Osteoblast (primary cell): ENCODE results near the gene WDR70. TPM values are rescaled to one million over a fixed set of nuclear protein-coding genes. Genes with fewer than 3 reads are reported as not detected.
"Not testable (repeated sequence)": the region's sequence is repeated elsewhere in the genome, so short reads cannot be mapped to it uniquely, and the experiment has no call there.

Experiments
- DNase-seq: peaks from one replicate; pipeline ENCODE4 v3.0.0; 2011; ENCODE audit warnings: low spot score, mixed read lengths; ENCODE audit not compliant: insufficient read length; ENCODE audit errors: missing footprints
- H2AFZ ChIP-seq: 2 replicates; pipeline ENCODE4 v1.6.0; 2011; ENCODE audit warnings: mild to moderate bottlenecking, low read length
- H3K27ac ChIP-seq: 2 replicates; pipeline ENCODE4 v1.5.1; 2011; ENCODE audit warnings: mild to moderate bottlenecking, low read depth, low read length, moderate library complexity
- H3K27me3 ChIP-seq: 2 replicates; pipeline ENCODE4 v1.6.0; 2012; ENCODE audit warnings: mild to moderate bottlenecking, control low read depth, inconsistent platforms, low read length, moderate library complexity; ENCODE audit not compliant: insufficient read depth
- H3K36me3 ChIP-seq: 2 replicates; pipeline ENCODE4 v1.5.1; 2011; ENCODE audit warnings: mild to moderate bottlenecking, low read length, control low read depth, moderate library complexity; ENCODE audit not compliant: insufficient read depth
- H3K4me1 ChIP-seq: 2 replicates; pipeline ENCODE4 v1.5.1; 2011; ENCODE audit warnings: mild to moderate bottlenecking, low read length, control low read depth, moderate library complexity; ENCODE audit not compliant: insufficient read depth
- H3K4me2 ChIP-seq: 2 replicates; pipeline ENCODE4 v1.6.0; 2011; ENCODE audit warnings: mild to moderate bottlenecking, low read length; ENCODE audit not compliant: insufficient read depth
- H3K4me3 ChIP-seq: fragments of 200-600 bp; sonication (generic); 3 replicates; pipeline ENCODE4 v1.5.1; 2012; ENCODE audit warnings: mild to moderate bottlenecking, low read length, inconsistent platforms; ENCODE audit not compliant: insufficient read depth
- H3K79me2 ChIP-seq: 2 replicates; pipeline ENCODE4 v1.6.0; 2012; ENCODE audit warnings: mild to moderate bottlenecking, low read length, control low read depth, inconsistent platforms; ENCODE audit not compliant: insufficient read depth
- H3K9me3 ChIP-seq: 2 replicates; pipeline ENCODE4 v1.5.1; 2011; ENCODE audit warnings: low read depth, low read length, control low read depth
- H4K20me1 ChIP-seq: 2 replicates; pipeline ENCODE4 v1.6.0; 2012; ENCODE audit warnings: mild to moderate bottlenecking, low read length, control low read depth; ENCODE audit not compliant: insufficient read depth
- total RNA-seq: library from RNA; depleted of rRNA; stranded (reverse); fragments of >200 nt; gene quantifications from 2 replicates; pipeline ENCODE4 v1.2.3, GENCODE V29; 2012
- TF ChIP-seq, protein P1 (sequence below): IDR thresholded peaks from 2 replicates; pipeline ENCODE4 v1.5.1; 2011; ENCODE audit warnings: mild to moderate bottlenecking, low read depth, low read length, moderate library complexity; ENCODE audit errors: extremely low read depth

The WDR70 gene
- total RNA-seq, 1 donor, result 32.2 TPM

- no peak overlapping the region for H3K4me3 ChIP-seq
- TF ChIP-seq, protein P1, sequence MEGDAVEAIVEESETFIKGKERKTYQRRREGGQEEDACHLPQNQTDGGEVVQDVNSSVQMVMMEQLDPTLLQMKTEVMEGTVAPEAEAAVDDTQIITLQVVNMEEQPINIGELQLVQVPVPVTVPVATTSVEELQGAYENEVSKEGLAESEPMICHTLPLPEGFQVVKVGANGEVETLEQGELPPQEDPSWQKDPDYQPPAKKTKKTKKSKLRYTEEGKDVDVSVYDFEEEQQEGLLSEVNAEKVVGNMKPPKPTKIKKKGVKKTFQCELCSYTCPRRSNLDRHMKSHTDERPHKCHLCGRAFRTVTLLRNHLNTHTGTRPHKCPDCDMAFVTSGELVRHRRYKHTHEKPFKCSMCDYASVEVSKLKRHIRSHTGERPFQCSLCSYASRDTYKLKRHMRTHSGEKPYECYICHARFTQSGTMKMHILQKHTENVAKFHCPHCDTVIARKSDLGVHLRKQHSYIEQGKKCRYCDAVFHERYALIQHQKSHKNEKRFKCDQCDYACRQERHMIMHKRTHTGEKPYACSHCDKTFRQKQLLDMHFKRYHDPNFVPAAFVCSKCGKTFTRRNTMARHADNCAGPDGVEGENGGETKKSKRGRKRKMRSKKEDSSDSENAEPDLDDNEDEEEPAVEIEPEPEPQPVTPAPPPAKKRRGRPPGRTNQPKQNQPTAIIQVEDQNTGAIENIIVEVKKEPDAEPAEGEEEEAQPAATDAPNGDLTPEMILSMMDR, result no peak
- no peaks in the 10 kb centered on the region for H3K9me3 ChIP-seq
- no peaks in the 10 kb centered on the region for H3K27me3 ChIP-seq
- no peaks in the 10 kb centered on the region for H3K4me1 ChIP-seq
- no peak overlapping the region for H2AFZ ChIP-seq
- no peak overlapping the region for H3K27ac ChIP-seq
- H3K36me3 ChIP-seq, result no peaks in the 10 kb centered on the region
- no peak for DNase-seq
- peaks cover 3% of the 10 kb centered on the region for H3K79me2 ChIP-seq
- peaks cover 11% of the 10 kb centered on the region for H4K20me1 ChIP-seq
- no peak overlapping the region for H3K4me2 ChIP-seq
Measured at GRCh38 chr5:37683072-37683471, 304.0 kb downstream of the WDR70 start.

DNA sequence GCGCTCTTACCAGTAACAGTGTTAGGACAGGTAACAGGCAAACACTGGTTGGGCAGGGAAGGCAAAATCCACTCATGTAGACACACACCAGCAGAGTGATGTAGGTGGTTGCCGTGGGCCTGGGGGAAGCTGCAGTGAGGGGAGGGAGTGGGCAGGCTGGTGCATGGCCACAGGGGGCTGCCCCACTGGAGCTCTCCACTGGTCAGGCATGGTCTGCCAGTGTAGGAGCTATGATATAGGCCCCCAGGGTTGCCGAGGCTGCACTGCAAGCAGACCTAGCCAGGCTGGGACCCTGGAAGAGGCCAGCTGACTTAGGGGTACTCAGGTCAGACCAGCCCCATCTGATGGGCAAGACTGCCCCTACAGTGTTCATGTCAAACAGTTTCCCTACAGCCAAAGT, 306.1 kb downstream of the WDR70 start:
- Histone ChIP-seq H2AFZ (no peak overlapping the region), H3K79me2 (peaks cover 3% of the 10 kb centered on the region), H3K4me1 (no peaks in the 10 kb centered on the region), H3K27ac (no peak overlapping the region), H3K36me3 (no peaks in the 10 kb centered on the region), H4K20me1 (peaks cover 11% of the 10 kb centered on the region), H3K4me3 (no peak overlapping the region), H3K9me3 (no peaks in the 10 kb centered on the region), H3K4me2 (no peak overlapping the region), H3K27me3 (no peaks in the 10 kb centered on the region)
- TF ChIP-seq, protein P1, result no peak
- no peak for DNase-seq

DNA sequence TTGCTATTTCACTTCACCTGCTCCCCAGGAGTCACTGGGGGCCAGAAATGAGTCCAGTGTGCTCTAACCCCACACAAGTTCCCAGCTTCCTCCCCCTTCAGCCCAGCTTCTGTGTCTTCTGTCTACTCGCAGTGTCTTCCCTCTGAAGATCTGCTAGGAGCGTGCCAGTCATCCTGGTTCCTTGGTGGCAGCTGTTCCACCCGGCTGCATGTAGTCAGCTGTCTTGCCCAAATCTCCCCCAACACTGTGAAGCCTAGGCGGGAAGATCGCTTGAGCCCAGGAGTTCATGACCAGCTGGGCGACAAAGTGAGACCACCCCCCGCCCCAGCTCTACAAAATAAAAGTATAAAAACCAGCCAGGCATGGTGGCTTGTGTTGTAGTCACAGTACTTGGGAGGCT, 306.7 kb downstream of the WDR70 start:
- no peaks in the 10 kb centered on the region for H3K4me1 ChIP-seq
- H3K4me3 ChIP-seq, result no peak overlapping the region

GRCh38 chr5:37688925-37689324, 309.8 kb downstream of the WDR70 start:
- H4K20me1 ChIP-seq, H3K36me3 ChIP-seq, H2AFZ ChIP-seq, H3K27me3 ChIP-seq, H3K4me3 ChIP-seq, H3K27ac ChIP-seq, H3K9me3 ChIP-seq, H3K79me2 ChIP-seq, DNase-seq, H3K4me2 ChIP-seq, H3K4me1 ChIP-seq: not testable (repeated sequence)

More for the DNA sequence above, 306.7 kb downstream of the WDR70 start:
- no peak overlapping the region for H2AFZ ChIP-seq
- TF ChIP-seq, protein P1, result no peak
- H4K20me1 ChIP-seq, result peaks cover 11% of the 10 kb centered on the region
- H3K79me2 ChIP-seq, result peaks cover 3% of the 10 kb centered on the region
- H3K27ac ChIP-seq, result no peak overlapping the region
- no peaks in the 10 kb centered on the region for H3K36me3 ChIP-seq
- DNase-seq, result peak; percentile 4
- H3K9me3 ChIP-seq, result no peaks in the 10 kb centered on the region
- no peak overlapping the region for H3K4me2 ChIP-seq
- H3K27me3 ChIP-seq, result no peaks in the 10 kb centered on the region

- not testable (repeated sequence) for DNase-seq, H3K27ac ChIP-seq, H3K4me1 ChIP-seq, H3K36me3 ChIP-seq, H3K27me3 ChIP-seq, H3K9me3 ChIP-seq, H4K20me1 ChIP-seq, H3K4me3 ChIP-seq, H3K4me2 ChIP-seq, H2AFZ ChIP-seq, H3K79me2 ChIP-seq
Measured at GRCh38 chr5:37694333-37694732, 315.2 kb downstream of the WDR70 start.
